GM19035 (cell line): Measurements from ENCODE around the gene ACTN1.

Source experiments
- ATAC-seq: cut with Tn5 transposase; IDR thresholded peaks from one replicate; pipeline ENCODE4 v1.9.1; 2021; ENCODE audit not compliant: unreplicated experiment

Gene ACTN1

GRCh38 chr14:68919129-68919927 is 59.8 kb downstream of the ACTN1 start:
- no peak for ATAC-seq

GRCh38 chr14:68918612-68919011 is 60.5 kb downstream of the ACTN1 start:
- no peak for ATAC-seq

GRCh38 chr14:68916358-68916941 is 62.7 kb downstream of the ACTN1 start:
- no peak for ATAC-seq

- ATAC-seq, result no peak
These were observed 65.6 kb downstream of the ACTN1 start for GRCh38 chr14:68913516-68913915.

- no peak for ATAC-seq
These were observed 67.4 kb downstream of the ACTN1 start for GRCh38 chr14:68911594-68912227.

GRCh38 chr14:68910540-68910939 is 68.6 kb downstream of the ACTN1 start:
- no peak for ATAC-seq

- ATAC-seq, result no peak
These were observed 70.3 kb downstream of the ACTN1 start for GRCh38 chr14:68908803-68909202.

- ATAC-seq, result no peak
These were observed 70.9 kb downstream of the ACTN1 start for GRCh38 chr14:68908201-68908600.

- ATAC-seq, result no peak
These were observed 72.7 kb downstream of the ACTN1 start for GRCh38 chr14:68906439-68906838.

- no peak for ATAC-seq
These were observed 73.8 kb downstream of the ACTN1 start for GRCh38 chr14:68905107-68905895.

- ATAC-seq, result no peak
These were observed 76.7 kb downstream of the ACTN1 start for GRCh38 chr14:68902357-68902756.

GRCh38 chr14:68899033-68899603 is 80.0 kb downstream of the ACTN1 start:
- no peak for ATAC-seq

- ATAC-seq, result no peak
These were observed 80.7 kb downstream of the ACTN1 start for GRCh38 chr14:68898248-68899032.

- ATAC-seq, result no peak
These were observed 81.4 kb downstream of the ACTN1 start for GRCh38 chr14:68897559-68898155.

- ATAC-seq, result no peak
These were observed 83.0 kb downstream of the ACTN1 start for GRCh38 chr14:68896132-68896531.

GRCh38 chr14:68894802-68895703 is 84.0 kb downstream of the ACTN1 start:
- ATAC-seq, result no peak

GRCh38 chr14:68894123-68894522 is 85.0 kb downstream of the ACTN1 start:
- ATAC-seq, result no peak

GRCh38 chr14:68893566-68893965 is 85.5 kb downstream of the ACTN1 start:
- no peak for ATAC-seq

GRCh38 chr14:68892961-68893360 is 86.1 kb downstream of the ACTN1 start:
- no peak for ATAC-seq
